GM19324 (cell line): ENCODE measurements around the gene GREM1.
A peak's percentile ranks its signal among the peaks of the same experiment; 100 is the strongest.

Experiments
- ATAC-seq: cut with Tn5 transposase; IDR thresholded peaks from one replicate; pipeline ENCODE4 v1.9.1; 2021; ENCODE audit warnings: mild to moderate bottlenecking, moderate library complexity; ENCODE audit not compliant: unreplicated experiment, low FRiP score

Gene GREM1

DNA sequence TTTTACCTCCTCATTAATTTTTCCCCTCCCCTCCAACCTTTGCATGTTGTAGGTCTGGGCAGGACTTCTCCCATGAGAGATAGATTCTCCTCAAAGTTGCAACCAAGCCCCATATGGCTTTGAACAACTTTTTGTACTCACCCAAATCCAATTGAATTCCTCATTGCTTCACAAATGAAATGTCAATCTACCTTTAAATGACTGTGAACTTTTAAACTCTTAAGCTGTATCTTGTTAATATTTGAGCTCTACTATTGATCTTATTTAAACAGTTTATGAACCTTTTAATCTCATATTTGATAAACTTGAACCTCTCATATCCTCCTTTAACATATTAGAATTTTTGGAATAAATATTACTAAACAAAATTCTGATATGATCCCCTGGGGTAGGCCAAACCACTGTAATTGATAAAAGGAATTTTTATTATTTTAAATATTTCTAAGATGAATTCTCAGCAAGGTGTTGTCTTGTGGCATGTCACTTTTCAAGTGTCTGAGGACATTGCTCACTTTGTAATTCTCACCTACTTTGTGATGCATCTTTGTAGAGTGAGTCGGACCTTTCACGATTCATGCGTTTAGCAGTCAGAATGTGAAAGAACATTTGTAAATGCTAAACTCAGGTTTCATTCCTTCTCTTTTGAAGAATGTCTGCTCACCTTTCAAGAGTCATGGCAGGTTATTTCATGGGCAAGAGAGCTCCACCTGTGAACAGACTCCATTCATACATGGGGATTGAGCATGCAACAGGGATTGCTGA, 23.4 kb upstream of the GREM1 start:
- no peak for ATAC-seq

DNA sequence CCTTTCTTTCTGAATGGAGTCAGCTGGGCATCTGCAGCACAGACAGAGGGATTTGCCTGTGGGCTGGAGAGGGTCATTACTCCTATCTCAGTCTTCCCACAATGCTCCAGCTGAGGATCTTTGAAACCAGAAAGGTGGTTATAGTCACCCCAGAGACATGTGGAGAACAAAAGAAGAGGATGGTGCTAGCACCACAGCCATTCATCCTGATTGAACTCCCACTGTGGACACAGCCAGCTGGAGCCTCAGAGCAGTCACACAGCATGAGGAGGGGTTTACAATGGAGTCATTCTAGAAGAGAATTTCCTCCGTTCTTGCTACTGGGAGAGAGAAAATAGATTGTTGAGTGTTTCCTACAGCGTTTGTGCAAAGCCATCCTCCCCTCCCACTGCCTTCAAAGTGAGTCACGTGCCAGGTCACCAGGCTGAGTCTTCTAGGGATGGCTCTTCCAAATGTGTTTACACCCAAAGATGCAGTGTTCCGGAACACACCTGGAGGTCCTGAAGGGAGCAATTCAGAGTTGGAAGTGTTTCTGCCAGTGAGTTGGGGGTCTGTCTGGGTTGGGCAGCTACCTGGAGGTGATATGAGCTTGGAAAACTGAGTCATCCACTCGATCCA, 18.9 kb upstream of the GREM1 start:
- no peak for ATAC-seq

DNA sequence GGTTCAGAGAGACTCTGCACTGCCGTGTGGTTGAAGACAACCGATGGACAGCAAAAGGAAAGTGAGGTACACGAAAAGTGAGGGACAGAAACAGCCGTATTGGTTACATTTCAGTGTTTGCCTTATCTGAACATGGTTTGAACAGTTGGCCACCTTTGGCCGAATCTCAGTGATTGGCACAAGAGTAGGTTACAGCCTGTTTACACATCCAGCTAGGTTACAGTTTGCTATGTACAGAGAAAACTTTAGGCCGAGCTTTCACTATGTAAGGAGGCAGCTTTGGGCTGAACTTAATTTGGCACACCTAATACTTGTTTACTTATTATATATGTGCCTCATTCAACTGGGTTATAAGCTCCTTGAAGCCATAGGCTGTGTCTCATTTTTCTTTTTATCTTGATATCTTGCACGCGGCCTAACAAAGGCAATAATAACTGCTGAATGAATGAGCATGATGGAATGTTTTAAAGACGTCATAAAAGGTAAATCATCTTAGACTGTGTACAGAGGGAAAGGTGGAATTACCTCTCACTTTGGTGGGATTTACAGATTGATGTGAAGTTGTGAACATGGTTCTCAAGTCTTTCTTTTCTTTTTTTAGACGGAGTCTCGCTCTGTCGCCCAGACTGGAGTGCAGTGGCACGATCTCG, 17.2 kb upstream of the GREM1 start:
- no peak for ATAC-seq

DNA sequence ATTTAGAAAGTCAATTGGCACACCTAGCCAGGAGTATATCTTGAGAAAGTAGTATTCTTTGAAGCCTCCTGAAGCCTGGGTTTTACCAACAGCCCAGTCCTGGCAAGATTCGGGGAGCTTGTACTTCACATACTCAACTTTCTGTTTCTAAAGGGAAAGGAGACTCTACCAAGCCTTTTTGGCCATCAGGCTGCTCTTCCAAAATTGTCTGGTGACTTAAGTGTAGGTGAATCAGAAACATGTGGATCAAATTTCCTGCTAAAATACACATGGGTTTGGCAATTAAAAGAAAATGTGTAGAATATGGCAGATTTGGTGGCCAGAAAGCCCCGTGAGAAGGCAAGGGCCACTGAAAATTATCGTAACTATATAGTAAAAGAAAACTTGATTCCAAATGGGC, 15.9 kb upstream of the GREM1 start:
- no peak for ATAC-seq

DNA sequence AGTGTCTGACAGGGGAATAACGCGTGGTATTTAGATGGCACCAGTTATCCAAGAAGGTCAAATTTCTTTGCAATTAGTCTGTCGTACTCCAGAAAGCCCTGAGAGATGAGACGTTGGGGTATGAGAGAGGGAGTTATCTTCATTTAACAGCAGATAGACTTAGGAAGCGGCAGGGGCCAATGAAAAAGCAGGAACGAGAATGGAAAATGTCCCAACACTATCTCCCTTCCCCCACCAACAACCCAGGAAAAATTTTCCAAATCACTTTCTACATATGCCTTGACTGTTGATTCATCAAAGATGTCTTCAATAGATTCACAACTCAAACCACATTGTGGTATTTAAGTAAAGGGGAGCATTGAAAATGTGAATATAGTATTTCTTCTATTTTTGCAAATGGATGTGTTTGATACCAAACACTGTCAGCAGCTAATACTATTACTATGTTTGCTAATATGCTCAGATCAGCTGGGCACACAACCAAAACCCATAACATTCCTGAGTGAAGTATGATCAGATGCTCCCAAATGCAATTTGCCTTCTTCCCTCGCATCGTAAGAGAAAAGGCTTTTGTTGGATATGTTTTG, 13.3 kb upstream of the GREM1 start:
- no peak for ATAC-seq

DNA sequence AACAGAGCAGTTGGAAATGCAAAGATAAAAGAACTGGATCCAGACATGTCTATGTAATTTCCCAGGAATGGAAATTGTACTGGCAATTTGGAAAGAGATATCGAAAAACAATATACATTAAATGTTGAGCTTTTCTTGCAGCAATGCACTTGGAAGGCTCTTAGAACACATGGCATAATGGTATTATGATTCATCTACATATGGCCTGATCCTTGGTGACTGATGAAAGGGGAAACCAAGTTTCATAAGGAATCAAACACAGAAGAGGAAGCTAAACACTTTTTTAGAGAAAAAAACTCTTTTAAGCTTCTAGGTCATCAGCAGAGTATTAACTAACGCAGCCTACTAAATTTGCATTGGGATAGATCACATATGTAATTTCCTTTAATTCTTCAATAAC, 12.4 kb upstream of the GREM1 start:
- no peak for ATAC-seq

DNA sequence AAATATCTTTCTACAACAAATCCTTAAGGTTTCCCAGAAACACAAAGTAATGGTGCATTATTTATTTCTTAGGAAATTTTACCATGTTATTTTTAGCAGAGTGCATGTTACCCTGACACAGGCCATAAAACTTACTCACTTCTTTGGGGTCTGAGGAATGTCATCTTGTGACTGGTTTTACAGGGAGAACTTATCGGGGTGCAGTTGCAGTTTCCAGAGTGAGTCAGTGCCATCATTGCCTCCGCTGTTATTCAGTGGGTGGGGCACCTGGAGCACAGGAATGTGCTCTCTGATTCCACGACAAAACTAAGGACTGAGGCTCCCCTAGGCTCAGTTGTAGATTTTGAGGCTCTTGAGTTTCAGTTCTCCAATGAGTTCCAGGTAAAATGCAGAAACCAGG, 11.1 kb upstream of the GREM1 start:
- no peak for ATAC-seq

DNA sequence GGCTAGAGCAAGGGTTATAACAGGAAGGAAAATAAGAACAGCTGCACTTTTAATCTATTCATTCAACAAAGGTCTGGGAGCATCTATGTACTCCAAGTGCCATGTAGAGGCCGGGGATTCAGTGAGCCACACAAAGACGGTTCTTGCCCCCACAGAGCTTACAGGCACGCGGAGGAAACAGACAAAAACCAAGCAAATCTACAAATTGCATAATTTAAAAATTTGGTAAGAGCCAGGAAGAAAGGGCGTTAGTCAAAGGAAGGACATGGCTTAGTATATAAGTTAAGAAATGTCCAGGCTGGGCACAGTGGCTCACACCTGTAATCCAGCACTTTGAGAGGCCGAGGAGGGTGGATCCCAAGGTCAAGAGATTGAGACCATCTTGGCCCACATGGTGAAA, 10.4 kb upstream of the GREM1 start:
- no peak for ATAC-seq

DNA sequence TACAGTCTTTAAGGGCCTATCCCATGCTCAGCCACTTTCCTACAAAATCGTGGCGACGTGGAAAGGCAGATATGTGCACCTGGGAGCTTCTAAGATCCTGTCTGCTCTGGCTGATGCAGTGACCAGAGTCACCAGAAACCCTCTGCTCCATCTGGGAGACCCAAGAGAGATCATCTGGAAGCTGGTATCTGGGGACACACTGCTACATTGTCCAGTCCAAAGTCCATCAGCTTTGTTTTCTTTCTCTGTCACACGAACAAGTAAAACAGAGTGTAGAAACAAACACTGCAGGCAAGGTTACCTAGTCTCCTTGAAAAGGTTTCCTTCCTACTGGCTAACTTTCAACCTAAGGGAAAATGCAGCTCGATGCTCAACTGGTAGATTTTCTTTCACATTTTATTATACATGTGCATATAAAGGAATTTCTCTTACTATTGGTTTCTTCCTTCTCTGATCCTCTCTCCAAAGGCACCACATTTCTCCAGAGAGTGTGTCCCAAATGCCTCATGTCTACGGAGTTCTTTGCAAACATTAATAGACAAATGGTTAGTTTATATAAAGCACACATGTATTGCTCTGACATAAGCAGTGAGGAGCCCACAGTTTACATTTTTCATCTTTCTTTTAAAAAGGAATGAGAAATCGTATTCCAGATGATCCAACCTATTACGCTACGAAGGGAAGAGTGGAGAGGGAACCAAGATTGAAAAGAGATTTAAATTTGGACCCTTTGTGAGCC, 8.3 kb upstream of the GREM1 start:
- ATAC-seq: no peak

DNA sequence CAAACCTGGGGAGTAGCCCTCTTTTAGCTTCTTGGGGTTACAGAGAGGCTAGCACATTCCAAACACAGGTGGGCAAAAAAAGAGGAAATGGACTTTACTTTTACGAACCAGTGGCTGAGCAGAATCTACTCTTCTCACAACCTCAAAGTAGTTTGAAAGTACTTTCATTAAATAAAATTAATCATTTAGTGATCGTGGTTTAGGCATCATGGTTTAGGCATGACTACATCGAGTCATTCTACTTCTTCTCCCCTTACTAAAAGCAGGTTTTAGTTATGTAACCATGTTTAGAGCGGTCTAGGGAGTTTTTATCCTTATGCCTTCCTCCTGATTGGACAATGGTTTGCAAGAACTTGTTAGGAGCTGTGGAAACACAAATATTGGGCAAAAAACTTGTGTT, 2.5 kb upstream of the GREM1 start:
- ATAC-seq: no peak

DNA sequence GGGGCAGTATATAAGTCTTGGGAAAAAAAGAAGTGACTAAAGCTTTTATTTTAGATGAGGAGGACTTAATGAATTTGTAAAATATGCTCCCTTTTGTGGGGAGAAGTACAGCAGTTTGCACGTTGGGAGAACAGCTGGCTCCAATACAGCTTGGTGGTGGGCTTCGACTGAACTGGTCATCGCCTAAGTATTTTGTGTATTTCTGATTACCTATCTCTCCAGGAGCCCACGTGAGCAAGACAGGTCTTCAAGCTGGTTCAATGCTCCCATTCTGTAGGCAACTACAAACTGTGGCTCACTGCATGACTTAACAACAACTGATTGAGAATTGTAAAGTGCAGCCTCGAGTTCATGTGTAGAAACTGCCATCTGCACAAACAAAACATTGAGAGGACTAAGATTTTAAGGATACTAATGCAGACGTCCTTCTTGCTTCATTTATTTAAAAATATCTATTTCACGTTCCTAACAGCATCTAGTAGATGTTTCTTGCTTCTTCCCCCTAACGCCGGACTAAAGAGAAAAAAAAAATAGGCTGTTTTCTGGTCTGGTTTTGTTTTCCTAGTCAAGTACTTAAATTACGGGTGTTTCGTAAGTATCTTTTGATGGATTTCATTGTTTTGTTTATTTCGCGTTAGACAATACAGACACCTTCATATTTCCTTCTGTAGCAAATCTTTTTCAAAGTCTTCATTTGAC, 1.4 kb upstream of the GREM1 start:
- no peak for ATAC-seq

DNA sequence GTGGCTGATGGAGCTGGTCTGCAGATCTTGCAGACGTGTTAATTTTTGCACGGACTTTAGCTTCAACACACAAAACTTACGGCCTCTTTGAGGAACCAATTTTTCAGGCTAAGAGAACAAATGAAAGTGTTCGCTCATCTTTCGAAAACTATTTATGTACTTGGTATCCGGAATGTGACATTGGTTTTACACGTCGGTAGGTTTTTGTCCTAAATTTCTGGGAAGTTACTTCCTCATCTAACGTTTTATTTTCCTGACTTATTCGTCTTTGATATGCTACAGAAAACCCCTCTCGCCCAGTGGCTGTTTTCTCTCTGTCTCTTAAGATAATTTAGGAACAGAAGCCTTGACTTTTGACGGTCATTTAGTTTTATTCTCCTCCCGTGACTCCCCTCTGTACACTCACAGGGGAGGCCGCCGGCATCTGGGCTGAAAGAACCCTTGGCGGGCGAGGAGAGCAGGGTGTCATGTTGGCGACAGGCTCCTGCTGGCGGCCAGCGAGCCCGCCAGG, 834 bp upstream of the GREM1 start:
- ATAC-seq: no peak

DNA sequence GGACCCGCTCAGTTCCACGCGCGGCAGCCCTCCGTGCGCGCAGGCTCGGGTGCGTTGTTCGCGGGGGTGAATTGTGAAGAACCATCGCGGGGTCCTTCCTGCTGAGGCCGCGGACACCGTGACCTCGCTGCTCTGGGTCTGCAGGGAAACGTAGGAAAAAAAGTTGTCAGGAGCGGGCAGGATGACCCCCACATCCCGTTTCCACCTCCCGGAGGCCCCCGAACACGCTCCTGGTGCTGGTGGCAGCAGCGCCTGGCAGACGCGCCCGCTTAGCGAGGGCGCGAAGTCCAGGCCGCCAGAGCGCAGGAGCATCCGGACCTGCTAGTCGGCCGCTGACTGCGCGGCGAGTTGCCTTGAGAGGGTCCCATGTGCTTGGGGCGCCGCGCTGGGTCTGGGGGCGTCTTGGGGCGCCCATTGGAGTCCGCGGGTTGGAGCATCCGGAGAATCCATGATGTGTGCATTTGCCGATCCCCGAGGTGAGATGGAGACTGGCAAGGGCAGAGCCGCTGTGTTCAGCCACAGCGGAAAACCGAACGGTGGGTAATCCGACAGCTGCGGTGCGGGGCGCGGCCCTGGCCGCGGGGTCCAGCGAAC, 520 bp downstream of the GREM1 start:
- no peak for ATAC-seq

DNA sequence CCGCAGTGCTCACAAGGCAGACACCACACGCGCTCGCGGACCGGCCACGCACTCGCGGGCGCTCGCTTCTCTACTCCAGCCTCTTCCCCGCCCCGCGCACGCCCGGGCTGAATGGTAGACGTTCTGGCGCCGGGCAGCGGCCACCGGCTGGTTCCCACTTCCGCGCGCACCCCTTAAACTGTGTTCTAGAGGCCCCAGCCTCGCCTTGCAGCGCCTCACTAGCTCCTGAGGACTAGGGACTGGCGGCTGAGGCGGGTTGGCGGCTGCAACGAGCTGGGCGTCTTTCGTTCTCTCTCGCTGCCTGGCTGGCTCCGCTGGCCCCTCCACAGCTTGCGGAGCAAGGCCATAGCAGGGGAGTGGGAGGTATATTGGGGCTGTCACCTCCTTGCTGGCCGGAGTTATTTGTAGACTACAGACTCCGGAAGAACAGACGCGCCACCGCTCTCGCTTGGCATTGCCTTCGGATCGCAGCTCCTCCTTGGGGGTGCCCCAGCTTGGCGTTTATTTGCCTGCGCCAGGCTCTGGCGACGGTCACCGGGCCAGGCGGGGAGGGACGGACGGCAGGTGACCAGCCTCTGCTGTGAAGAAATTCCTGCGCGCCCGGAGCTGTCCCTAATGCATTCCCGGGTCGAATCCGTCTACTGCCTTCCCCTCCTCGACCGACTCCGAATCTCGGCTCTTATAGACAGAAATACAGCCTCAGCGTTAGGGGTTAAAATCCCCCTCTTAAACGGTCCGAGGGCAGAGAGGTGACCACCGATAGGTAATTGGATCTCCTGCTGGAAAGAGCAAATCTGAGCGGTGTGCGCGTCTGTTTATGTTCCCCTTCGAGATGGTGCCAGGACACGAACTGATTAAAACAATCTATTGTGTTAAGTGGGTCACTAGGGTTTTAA, 1.3 kb downstream of the GREM1 start:
- ATAC-seq: no peak

DNA sequence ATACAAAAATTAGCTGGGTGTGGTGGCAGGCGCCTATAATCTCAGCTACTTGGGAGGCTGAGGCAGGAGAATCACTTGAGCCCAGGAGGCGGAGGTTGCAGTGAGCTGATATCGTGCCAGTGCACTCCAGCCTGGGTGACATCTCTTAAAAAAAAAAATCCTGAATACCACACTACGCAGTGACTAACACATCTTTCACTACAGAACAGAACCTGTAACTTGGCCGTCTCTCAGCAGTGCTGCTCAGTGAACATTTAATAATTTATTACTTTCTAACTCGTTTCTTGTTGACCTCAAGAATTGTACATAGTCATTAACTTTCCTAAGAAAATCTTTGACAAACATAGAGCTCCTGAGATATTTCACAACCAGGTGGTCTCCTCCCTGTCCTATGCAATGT, 3.8 kb downstream of the GREM1 start:
- no peak for ATAC-seq

DNA sequence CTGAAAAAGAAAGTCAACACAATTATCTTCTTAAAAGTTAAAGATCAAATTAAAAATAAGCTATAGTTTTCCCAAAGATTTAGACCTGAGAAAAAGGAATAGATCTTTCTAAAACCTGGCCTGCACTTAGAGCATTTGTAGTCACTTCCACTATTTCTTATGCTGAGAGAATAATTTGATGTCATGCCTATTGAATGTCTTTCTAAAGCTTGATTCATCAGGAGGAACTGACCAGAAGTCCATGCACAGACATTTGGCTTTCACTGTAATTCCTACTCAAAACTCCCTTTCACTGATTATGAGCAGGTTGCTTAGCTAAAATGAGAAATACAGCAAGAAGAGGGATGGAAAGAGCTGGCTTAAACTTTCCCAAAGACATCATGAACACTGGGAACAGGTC, 4.3 kb downstream of the GREM1 start:
- no peak for ATAC-seq

DNA sequence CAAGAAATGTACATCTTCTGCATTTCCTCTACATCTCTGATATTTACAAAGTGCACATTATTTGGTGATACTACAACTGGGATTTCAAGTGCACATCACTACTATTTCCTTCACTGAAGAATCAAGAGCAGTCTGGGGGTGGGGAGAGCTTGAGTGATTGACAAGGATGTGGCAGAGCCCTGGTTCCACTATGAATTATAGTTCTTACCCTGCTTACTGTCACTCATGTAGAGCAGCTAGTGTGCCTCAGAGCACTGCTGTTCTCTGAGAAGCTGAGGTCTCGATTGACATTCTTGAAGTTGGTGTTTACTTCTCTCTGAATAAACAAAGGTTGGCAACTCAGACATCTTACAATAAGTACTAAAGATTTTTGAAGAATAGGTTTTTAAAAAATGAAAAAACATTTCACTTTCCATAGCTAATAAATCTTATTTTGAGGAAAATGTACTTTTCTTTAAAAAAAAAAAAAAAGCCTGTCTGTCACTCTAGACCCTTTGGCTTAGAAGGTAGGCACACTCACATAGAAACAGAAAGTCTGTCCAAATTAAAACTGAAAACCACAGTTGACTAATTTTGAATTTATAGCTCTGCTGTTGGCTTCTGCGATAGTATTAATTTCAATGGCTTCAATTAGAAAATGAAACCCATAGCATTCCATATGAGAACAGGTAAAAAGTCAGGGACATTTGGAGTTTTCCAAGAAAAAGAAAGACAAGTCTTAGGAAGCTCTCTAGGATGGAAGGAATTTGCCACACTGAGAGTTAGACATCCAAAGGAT, 5.6 kb downstream of the GREM1 start:
- peak; percentile 88 for ATAC-seq
